Kidney (tissue), 14 donors: Measurements from ENCODE around the gene PACS1. TPM values are rescaled to one million over a fixed set of nuclear protein-coding genes. Genes with fewer than 3 reads are reported as not detected.

Experiments
- DNase-seq, 5 donors: peaks; one replicate each; pipeline ENCODE4 v3.0.0-alpha.2; 2013 to 2020
- FAIRE-seq: peaks from 2 replicates; lab custom pipeline; 2012; peaks lifted over from hg19 to GRCh38; lab: Jason Lieb, UNC
- H3K27ac ChIP-seq, 2 donors: one replicate each; pipeline ENCODE4 v1.7.0; 2013; ENCODE audit warnings: low read depth in 2 of 2, low read length in 2 of 2, inconsistent platforms in 1 of 2
- H3K27me3 ChIP-seq: one replicate; pipeline ENCODE4 v1.7.1; 2013; ENCODE audit warnings: low read length, inconsistent platforms; ENCODE audit not compliant: control insufficient read depth, insufficient read depth
- H3K36me3 ChIP-seq, 3 donors: one replicate each; pipeline versions ENCODE4 v1.7.0 to v1.7.1; 2013; ENCODE audit warnings: low read length in 3 of 3, control low read depth in 1 of 3, inconsistent platforms in 1 of 3; ENCODE audit not compliant: insufficient read depth in 3 of 3, control insufficient read depth in 2 of 3
- H3K4me1 ChIP-seq, 3 donors: one replicate each; pipeline versions ENCODE4 v1.7.0 to v1.7.1; 2013; ENCODE audit warnings: low read length in 3 of 3, inconsistent platforms in 1 of 3, low read depth in 1 of 3; ENCODE audit not compliant: control insufficient read depth in 2 of 3, insufficient read depth in 2 of 3
- H3K4me3 ChIP-seq, 3 donors: one replicate each; pipeline versions ENCODE4 v1.7.0 to v1.8.1; 2013; ENCODE audit warnings: low read length in 3 of 3, control low read depth in 1 of 3, inconsistent platforms in 1 of 3
- H3K9ac ChIP-seq, 3 donors: one replicate each; pipeline versions ENCODE4 v1.7.0 to v1.7.1; 2013; ENCODE audit warnings: low read length in 3 of 3, control low read depth in 1 of 3, inconsistent platforms in 1 of 3
- H3K9me3 ChIP-seq, 3 donors: one replicate each; pipeline versions ENCODE4 v1.7.0 to v1.7.1; 2013; ENCODE audit warnings: low read length in 3 of 3, control low read depth in 1 of 3, inconsistent platforms in 1 of 3; ENCODE audit not compliant: control insufficient read depth in 2 of 3, insufficient read depth in 1 of 3
- CTCF ChIP-seq: IDR thresholded peaks from 3 replicates; pipeline ENCODE4 v1.5.1; 2012; ENCODE audit warnings: mild to moderate bottlenecking, moderate library complexity, borderline replicate concordance; ENCODE audit not compliant: insufficient read depth; ENCODE audit errors: extremely low read depth
- intact Hi-C: fragments of 100-400 bp; cut with DNase I; formaldehyde crosslinking; loops from one replicate; pipeline ENCODE4 v1.11.1; 2022
- polyA plus RNA-seq: library from polyadenylated mRNA; stranded (reverse); fragments of 350-450 nt; fragmentation: Illumina TruSeq; extraction: RNeasy Lipid Tissue Mini Kit (QIAGEN cat#74804); gene quantifications from one replicate; pipeline ENCODE4 v1.2.3, GENCODE V29; 2014; ENCODE audit warnings: low read depth, low replicate concordance; ENCODE audit not compliant: insufficient read depth
- total RNA-seq: library from RNA; stranded (reverse); fragmentation: NEBNext Ultra II Directional; extraction: Animal tissue kit (Norgen Biotek cat#: 25700); gene quantifications from one replicate; pipeline ENCODE4 v1.2.1, GENCODE V29; 2021
- donor health status: control.
- donor health status: control.
- donor health status: control.
- donor health status: control.
- donor health status: control.
- donor health status: DM: yes; HTN: yes; CAD: no.
- donor health status: Normal renal cell carcinoma (clear cell type).

PACS1 gene
- total and polyA plus RNA-seq, 2 donors from 2014 or later = 23.7 to 91.8 TPM

GRCh38 chr11:66155387-66156073 is 85.5 kb downstream of the PACS1 start:
- H3K27ac ChIP-seq = no peak overlapping the region
- peaks cover 0 to 2% (median 0%) of the 10 kb centered on the region in 3 donors for H3K4me1 ChIP-seq
- no peak for DNase-seq
- no peaks in the 10 kb centered on the region for H3K9me3 ChIP-seq
- intact Hi-C loops = no loop called here
- no peaks in the 10 kb centered on the region for H3K36me3 ChIP-seq
- no peak overlapping the region for H3K4me3 ChIP-seq
- no peaks in the 10 kb centered on the region for H3K27me3 ChIP-seq
- FAIRE-seq = no peak
- TF ChIP-seq CTCF = no peak
- H3K9ac ChIP-seq = no peak overlapping the region

GRCh38 chr11:66157182-66157864 is 87.3 kb downstream of the PACS1 start:
- no peak overlapping the region for H3K4me3 ChIP-seq
- no peak for TF ChIP-seq CTCF
- H3K9ac ChIP-seq = no peak overlapping the region
- H3K4me1 ChIP-seq = peaks cover 0 to 2% (median 0%) of the 10 kb centered on the region in 3 donors
- FAIRE-seq (no peak), DNase-seq (no peak)
- no peaks in the 10 kb centered on the region for H3K9me3 ChIP-seq
- H3K27ac ChIP-seq = no peak overlapping the region
- no peaks in the 10 kb centered on the region for H3K27me3 ChIP-seq
- H3K36me3 ChIP-seq = no peaks in the 10 kb centered on the region
- intact Hi-C loops = no loop called here

DNA sequence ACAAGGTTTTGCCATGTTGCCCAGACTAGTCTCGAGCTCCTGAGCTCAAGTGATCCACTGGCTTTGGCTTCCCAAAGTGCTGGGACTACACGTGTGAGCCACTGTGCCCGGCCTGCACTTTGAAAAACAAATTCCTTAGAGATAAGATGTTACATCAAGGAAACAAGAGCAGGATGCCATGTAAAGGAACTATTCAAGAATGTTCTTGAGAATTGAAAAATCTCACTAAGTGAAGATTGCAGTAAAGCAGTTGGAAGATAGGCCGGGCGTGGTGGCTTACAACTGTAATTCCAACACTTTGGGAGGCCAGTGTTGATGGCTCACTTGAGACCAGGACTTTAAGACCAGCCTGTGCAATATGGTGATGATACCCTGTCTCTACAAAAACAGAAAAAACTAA is 88.1 kb downstream of the PACS1 start:
- Histone ChIP-seq H3K27me3 (no peaks in the 10 kb centered on the region), H3K27ac (no peak overlapping the region), H3K9me3 (no peaks in the 10 kb centered on the region), H3K9ac (no peak overlapping the region), H3K4me1 (peaks cover 0 to 2% (median 0%) of the 10 kb centered on the region in 3 donors), H3K36me3 (no peaks in the 10 kb centered on the region), H3K4me3 (no peak overlapping the region)
- intact Hi-C loops = no loop called here
- TF ChIP-seq CTCF = no peak
- DNase-seq = no peak
- no peak for FAIRE-seq
